HepG2 (cell line): ENCODE data around the gene CCDC88C. TPM values are rescaled to one million over a fixed set of nuclear protein-coding genes. Genes with fewer than 3 reads are reported as not detected.

Experiments used
- ATAC-seq: fragments of 200-7000 bp; cut with Tn5 transposase; 3 replicates; pipeline ENCODE4 v1.9.1; 2020; ENCODE audit warnings: mild to moderate bottlenecking, moderate library complexity
- BruUV-seq: library from RNA; stranded (reverse); fragments of 400-500 nt; replicated peaks from 2 replicates; lab custom pipeline; 2021; lab: Mats Ljungman, UMichigan
- CTCF ChIA-PET: fragments of 300-600 bp; formaldehyde crosslinking; extraction: SDS; loops from one replicate; lab custom pipeline; 2021; ENCODE audit warnings: low total read pairs, inconsistent platforms, low intra/inter-chr PET ratio; lab: Yijun Ruan, JAX
- POLR2A ChIA-PET: fragments of 350-600 bp; sonication (Branson Sonifier 250); formaldehyde crosslinking; loops from one replicate; lab custom pipeline; 2020; ENCODE audit warnings: antibody characterized with exemption, inconsistent platforms; lab: Yijun Ruan, JAX
- DNase-seq: peaks from one replicate; pipeline ENCODE4 v3.0.0-alpha.2; 2015; ENCODE audit warnings: low spot score
- FAIRE-seq: peaks from 3 replicates; lab custom pipeline; 2011; peaks lifted over from hg19 to GRCh38; lab: Jason Lieb, UNC
- H2AFZ ChIP-seq: one replicate; pipeline ENCODE4 v1.6.1; 2011; ENCODE audit warnings: low read length, inconsistent platforms
- H3K27ac ChIP-seq: fragments of 300-600 bp; 3 replicates; pipeline ENCODE4 v1.8.0; 2011; ENCODE audit warnings: mixed run types, mild to moderate bottlenecking, mixed read lengths, low read length, inconsistent platforms; ENCODE audit not compliant: insufficient read depth; ENCODE audit errors: extremely low read length
- H3K27me3 ChIP-seq, 2 experiments: fragments of 200-600 bp in 1 of 2; 2 replicates in 1 of 2; 3 replicates in 1 of 2; pipeline versions ENCODE4 v1.6.0 to v1.8.0; 2011; ENCODE audit warnings: low read length in 2 of 2, mild to moderate bottlenecking in 2 of 2, moderate library complexity in 2 of 2, inconsistent platforms in 1 of 2; ENCODE audit not compliant: insufficient read depth in 2 of 2, control insufficient read depth in 1 of 2
- H3K36me3 ChIP-seq, 2 experiments: fragments of 200-600 bp in 1 of 2; replicated peaks in 1 of 2; 2 replicates in 1 of 2; 3 replicates in 1 of 2; pipeline versions ENCODE4 v1.5.1 to v1.8.0; 2011; ENCODE audit warnings: low read length in 2 of 2, inconsistent platforms in 1 of 2; ENCODE audit not compliant: insufficient read depth in 2 of 2, control insufficient read depth in 1 of 2
- H3K4me1 ChIP-seq: 2 replicates; pipeline ENCODE4 v1.5.1; 2012; ENCODE audit warnings: low read length, inconsistent platforms; ENCODE audit not compliant: insufficient read depth
- H3K4me2 ChIP-seq: 2 replicates; pipeline ENCODE4 v1.6.0; 2011; ENCODE audit warnings: low read depth, low read length, inconsistent platforms
- H3K4me3 ChIP-seq, 3 experiments: fragments of 200-600 bp in 1 of 3; sonication (generic), shearing (Covaris generic) in 1 of 3; replicated peaks in 1 of 3; 2 replicates each; pipeline ENCODE4 v1.5.1; 2011 to 2016; ENCODE audit warnings: low read length in 3 of 3, inconsistent platforms in 2 of 3, low read depth in 2 of 3, mild to moderate bottlenecking in 2 of 3, control low read depth in 1 of 3, mixed read lengths in 1 of 3; ENCODE audit not compliant: insufficient read depth in 1 of 3
- H3K79me2 ChIP-seq: one replicate; pipeline ENCODE4 v1.6.1; 2011; ENCODE audit warnings: low read length, inconsistent platforms; ENCODE audit not compliant: insufficient read depth
- H3K9ac ChIP-seq: 2 replicates; pipeline ENCODE4 v1.6.0; 2011; ENCODE audit warnings: mild to moderate bottlenecking, low read depth, low read length, inconsistent platforms; ENCODE audit not compliant: insufficient read depth
- H3K9me3 ChIP-seq: 2 replicates; pipeline ENCODE4 v1.5.1; 2012; ENCODE audit warnings: mild to moderate bottlenecking, low read length
- H4K20me1 ChIP-seq: 2 replicates; pipeline ENCODE4 v1.6.0; 2011; ENCODE audit warnings: inconsistent platforms, mild to moderate bottlenecking, low read length, moderate library complexity; ENCODE audit not compliant: insufficient read depth
- FOXC1 ChIP-seq: sonication (generic); formaldehyde crosslinking; IDR thresholded peaks from 2 replicates; pipeline ENCODE4 v1.8.0; 2022; ENCODE audit warnings: mild to moderate bottlenecking, missing genetic modification reagents, borderline replicate concordance
- HHEX ChIP-seq: IDR thresholded peaks from 2 replicates; pipeline ENCODE4 v1.6.1; 2016; ENCODE audit warnings: control low read depth
- HOXA5 ChIP-seq: sonication (generic); formaldehyde crosslinking; IDR thresholded peaks from 2 replicates; pipeline ENCODE4 v1.4.0; 2020; ENCODE audit warnings: missing genetic modification reagents
- JUN ChIP-seq: sonication (generic); formaldehyde crosslinking; IDR thresholded peaks from 2 replicates; pipeline ENCODE4 v1.4.0; 2020; ENCODE audit warnings: mild to moderate bottlenecking, missing genetic modification reagents
- KLF15 ChIP-seq: sonication (generic); formaldehyde crosslinking; IDR thresholded peaks from 2 replicates; pipeline ENCODE4 v1.8.1; 2023; ENCODE audit warnings: borderline replicate concordance, mild to moderate bottlenecking, inconsistent platforms, missing genetic modification reagents, mixed read lengths
- LCORL ChIP-seq, 2 experiments: fragments of 450-650 bp in 1 of 2; sonication (generic) in 1 of 2; formaldehyde crosslinking in 1 of 2; IDR thresholded peaks; 2 replicates each; pipeline versions ENCODE4 v1.5.0 to v1.6.1; 2017 to 2020; ENCODE audit warnings: antibody characterized with exemption in 1 of 2, missing genetic modification reagents in 1 of 2
- NFKBIZ ChIP-seq: IDR thresholded peaks from 2 replicates; pipeline ENCODE4 v1.6.1; 2018; ENCODE audit warnings: missing genetic modification reagents, missing compliant biosample characterization
- REPIN1 ChIP-seq: sonication (generic); formaldehyde crosslinking; IDR thresholded peaks from 2 replicates; pipeline ENCODE4 v1.8.0; 2022; ENCODE audit warnings: missing genetic modification reagents, low read depth, mild to moderate bottlenecking, borderline replicate concordance
- SIN3A ChIP-seq: IDR thresholded peaks from 2 replicates; pipeline ENCODE4 v1.6.1; 2011; ENCODE audit warnings: low read depth, mild to moderate bottlenecking, control low read depth, low read length, borderline replicate concordance
- SIX4 ChIP-seq: sonication (generic); formaldehyde crosslinking; IDR thresholded peaks from 2 replicates; pipeline ENCODE4 v1.4.0; 2020; ENCODE audit warnings: missing genetic modification reagents
- TAF1 ChIP-seq: sonication (generic); formaldehyde crosslinking; IDR thresholded peaks from 2 replicates; pipeline ENCODE4 v1.4.0; 2020; ENCODE audit warnings: missing genetic modification reagents
- U2AF1 ChIP-seq: fragments of 200-400 bp; formaldehyde crosslinking; optimal IDR thresholded peaks from 2 replicates; pipeline ENCODE3; 2017; ENCODE audit warnings: mild to moderate bottlenecking, low read depth, low read length
- ZBTB3 ChIP-seq: sonication (generic); formaldehyde crosslinking; IDR thresholded peaks from 2 replicates; pipeline ENCODE4 v1.4.0; 2020; ENCODE audit warnings: low read depth, mild to moderate bottlenecking, moderate library complexity, missing genetic modification reagents, borderline replicate concordance
- ZNF121 ChIP-seq: sonication (generic); formaldehyde crosslinking; IDR thresholded peaks from 2 replicates; pipeline ENCODE4 v1.5.0; 2020; ENCODE audit warnings: mild to moderate bottlenecking, missing genetic modification reagents
- ZNF556 ChIP-seq: sonication (generic); formaldehyde crosslinking; IDR thresholded peaks from 2 replicates; pipeline ENCODE4 v1.4.0; 2020; ENCODE audit warnings: mild to moderate bottlenecking, missing genetic modification reagents, borderline replicate concordance
- ZNF570 ChIP-seq: sonication (generic); formaldehyde crosslinking; IDR thresholded peaks from 2 replicates; pipeline ENCODE4 v1.4.0; 2020; ENCODE audit warnings: mild to moderate bottlenecking, missing genetic modification reagents, borderline replicate concordance
- ZNF775 ChIP-seq: sonication (generic); formaldehyde crosslinking; IDR thresholded peaks from 2 replicates; pipeline ENCODE4 v1.4.0; 2020; ENCODE audit warnings: missing genetic modification reagents, mild to moderate bottlenecking, moderate library complexity, borderline replicate concordance
- ZNF782 ChIP-seq: sonication (generic); formaldehyde crosslinking; IDR thresholded peaks from 2 replicates; pipeline ENCODE4 v1.4.0; 2020; ENCODE audit warnings: missing genetic modification reagents, mild to moderate bottlenecking, borderline replicate concordance
- WGBS: methylation state at CpG from one replicate; pipeline ENCODE4 v1.1.6; 2017; ENCODE audit warnings: low lambda C conversion rate; 5-methylcytosine and 5-hydroxymethylcytosine counted together
- in situ Hi-C: cut with HindIII; loops from 2 replicates; pipeline ENCODE4 v1.10.0; 2017; ENCODE audit warnings: low pct_unique_long_range_greater_than_20kb; ENCODE audit not compliant: extremely low pct_ligation_motif_present
- intact Hi-C: fragments of 100-400 bp; cut with micrococcal nuclease; formaldehyde crosslinking; loops from one replicate; pipeline ENCODE4 v1.10.0; 2022; ENCODE audit not compliant: unreplicated experiment
- polyA plus RNA-seq, 8 experiments: library from polyadenylated mRNA; depleted of rRNA in 3 of 8; stranded (reverse) in 7 of 8; unstranded in 1 of 8; fragments of >200 nt; fragmentation: Illumina TruSeq in 4 of 8; extraction: Trizol in 4 of 8; gene quantifications; 2 replicates each; pipeline versions ENCODE4 v1.2.1 to v1.2.3, GENCODE V29; 2011 to 2016; ENCODE audit warnings: low read depth in 4 of 8, missing spikeins in 1 of 8, mixed read lengths in 1 of 8; ENCODE audit not compliant: insufficient read depth in 1 of 8
- total RNA-seq, 5 experiments: library from RNA; depleted of rRNA; stranded (reverse); fragments of >200 nt; fragmentation: Illumina TruSeq; extraction: Trizol; gene quantifications; 2 replicates each; pipeline ENCODE4 v1.2.3, GENCODE V29; 2016; ENCODE audit warnings: low read depth in 1 of 5
- TF ChIP-seq, protein P1 (sequence below): sonication (generic); formaldehyde crosslinking; IDR thresholded peaks from 2 replicates; pipeline ENCODE4 v1.8.0; 2022; ENCODE audit warnings: mild to moderate bottlenecking, missing genetic modification reagents; ENCODE audit not compliant: insufficient replicate concordance
- TF ChIP-seq, protein P2 (sequence below): sonication (generic); formaldehyde crosslinking; IDR thresholded peaks from 2 replicates; pipeline ENCODE4 v1.4.0; 2020; ENCODE audit warnings: mild to moderate bottlenecking, low read depth, missing genetic modification reagents
- TF ChIP-seq, protein P3 (sequence below): sonication (generic); formaldehyde crosslinking; IDR thresholded peaks from 2 replicates; pipeline ENCODE4 v1.4.0; 2020; ENCODE audit warnings: low read depth, mild to moderate bottlenecking, missing genetic modification reagents

CCDC88C gene
- total and polyA plus RNA-seq, 2 of the 13 experiments (the other 11 are each of a cell fraction or from before 2014, with no cell fraction given) = 3.6 to 11.7 TPM

DNA sequence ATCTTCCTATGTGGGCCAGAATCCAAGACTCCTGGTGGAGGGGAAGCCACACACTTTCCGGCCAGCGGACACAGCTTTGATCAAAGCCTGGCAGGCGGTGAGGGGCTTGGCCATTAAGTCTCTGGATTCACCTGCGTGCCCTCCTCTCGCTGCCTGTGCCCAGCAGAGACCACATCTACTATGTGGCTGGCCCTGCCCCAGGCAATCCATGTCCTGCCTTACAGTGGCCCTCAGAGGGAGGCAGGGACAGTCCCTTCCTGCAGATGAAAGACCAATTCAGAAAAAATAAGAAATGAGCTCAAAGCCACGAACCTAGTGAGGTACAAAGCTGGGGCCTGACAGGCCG is 90.4 kb downstream of the CCDC88C start (continued):
- no peak for TF ChIP-seq SIX4 (CRISPR knock-in tag)
- TF ChIP-seq, protein P1, sequence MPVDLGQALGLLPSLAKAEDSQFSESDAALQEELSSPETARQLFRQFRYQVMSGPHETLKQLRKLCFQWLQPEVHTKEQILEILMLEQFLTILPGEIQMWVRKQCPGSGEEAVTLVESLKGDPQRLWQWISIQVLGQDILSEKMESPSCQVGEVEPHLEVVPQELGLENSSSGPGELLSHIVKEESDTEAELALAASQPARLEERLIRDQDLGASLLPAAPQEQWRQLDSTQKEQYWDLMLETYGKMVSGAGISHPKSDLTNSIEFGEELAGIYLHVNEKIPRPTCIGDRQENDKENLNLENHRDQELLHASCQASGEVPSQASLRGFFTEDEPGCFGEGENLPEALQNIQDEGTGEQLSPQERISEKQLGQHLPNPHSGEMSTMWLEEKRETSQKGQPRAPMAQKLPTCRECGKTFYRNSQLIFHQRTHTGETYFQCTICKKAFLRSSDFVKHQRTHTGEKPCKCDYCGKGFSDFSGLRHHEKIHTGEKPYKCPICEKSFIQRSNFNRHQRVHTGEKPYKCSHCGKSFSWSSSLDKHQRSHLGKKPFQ (CRISPR knock-in tag) = no peak
- TF ChIP-seq NFKBIZ (CRISPR knock-in tag) = no peak

DNA sequence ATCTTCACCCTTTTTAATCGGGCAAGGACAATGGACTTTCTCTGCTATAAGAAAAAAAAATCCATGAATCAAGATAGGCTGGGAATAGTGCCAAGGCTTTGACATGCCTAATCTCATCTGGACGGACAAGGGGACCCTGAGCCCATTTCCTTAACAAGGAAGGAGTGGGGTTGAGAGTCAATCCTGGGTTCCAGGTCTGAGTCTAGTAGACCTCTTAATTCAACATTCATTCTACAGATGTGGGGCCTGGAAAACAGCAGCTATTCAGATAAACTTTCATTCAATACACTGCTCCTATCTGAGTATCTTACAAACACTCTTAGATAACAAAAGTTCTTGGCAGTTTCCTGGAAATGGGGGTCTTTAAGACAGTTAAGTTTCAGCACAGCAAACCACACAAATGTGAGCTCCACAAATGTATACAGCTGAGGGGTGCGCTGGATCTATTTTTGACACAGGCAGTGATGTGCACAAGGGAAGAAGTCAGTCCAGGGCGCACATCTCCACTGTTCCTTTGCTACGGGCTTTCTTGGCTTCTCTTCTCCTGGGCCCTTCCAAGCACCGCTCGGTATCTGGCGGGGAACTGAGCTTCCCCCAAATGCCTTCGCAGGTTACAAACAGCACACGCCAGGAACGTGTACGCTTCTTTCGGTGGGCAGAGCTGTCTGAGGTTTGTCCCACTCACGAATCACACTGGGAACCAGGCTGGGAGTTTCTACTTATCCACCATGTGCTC is 90.9 kb downstream of the CCDC88C start:
- no peaks in the 10 kb centered on the region for H3K79me2 ChIP-seq
- H3K9ac ChIP-seq = no peak overlapping the region
- H3K4me3 ChIP-seq = no peak overlapping the region
- no peak overlapping the region for H2AFZ ChIP-seq
- intact Hi-C loops = no loop called here
- H4K20me1 ChIP-seq = no peaks in the 10 kb centered on the region
- ChIA-PET POLR2A (no interaction called here), CTCF (no interaction called here)
- no peak for DNase-seq
- no peak overlapping the region for H3K4me2 ChIP-seq
- H3K4me1 ChIP-seq = peaks cover 12% of the 10 kb centered on the region
- H3K27me3 ChIP-seq = no peaks in the 10 kb centered on the region
- no peak for FAIRE-seq
- BruUV-seq = no TSS peak
- H3K36me3 ChIP-seq = peaks cover 9 to 22% of the 10 kb centered on the region in 2 experiments
- ATAC-seq = no peak
- no peaks in the 10 kb centered on the region for H3K9me3 ChIP-seq
- H3K27ac ChIP-seq = no peak overlapping the region
- in situ Hi-C loops = loop anchor here (5.0 kb wide), 1 partner anchor 96 kb away; no protein-coding TSS in a partner anchor
- WGBS = 98% methylated on average over 10 of the region's 14 CpGs
- TF ChIP-seq ZNF775 = no peak
- no peak for TF ChIP-seq ZNF556 (CRISPR knock-in tag)
- no peak for TF ChIP-seq ZNF570 (CRISPR knock-in tag)
- TF ChIP-seq JUN (CRISPR knock-in tag) = no peak
- no peak for TF ChIP-seq FOXC1 (CRISPR knock-in tag)
- no peak for TF ChIP-seq ZNF782 (CRISPR knock-in tag)
- no peak for TF ChIP-seq HHEX (CRISPR knock-in tag)
- TF ChIP-seq TAF1 (CRISPR knock-in tag) = no peak
- no peak for TF ChIP-seq ZBTB3 (CRISPR knock-in tag)
- TF ChIP-seq SIN3A = no peak
- TF ChIP-seq ZNF121 (CRISPR knock-in tag) = no peak
- TF ChIP-seq HOXA5 (CRISPR knock-in tag) = no peak
- TF ChIP-seq, protein P2, sequence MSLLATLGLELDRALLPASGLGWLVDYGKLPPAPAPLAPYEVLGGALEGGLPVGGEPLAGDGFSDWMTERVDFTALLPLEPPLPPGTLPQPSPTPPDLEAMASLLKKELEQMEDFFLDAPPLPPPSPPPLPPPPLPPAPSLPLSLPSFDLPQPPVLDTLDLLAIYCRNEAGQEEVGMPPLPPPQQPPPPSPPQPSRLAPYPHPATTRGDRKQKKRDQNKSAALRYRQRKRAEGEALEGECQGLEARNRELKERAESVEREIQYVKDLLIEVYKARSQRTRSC (CRISPR knock-in tag) = no peak
- no peak for TF ChIP-seq U2AF1
- no peak for TF ChIP-seq KLF15 (CRISPR knock-in tag)
- TF ChIP-seq, protein P3, sequence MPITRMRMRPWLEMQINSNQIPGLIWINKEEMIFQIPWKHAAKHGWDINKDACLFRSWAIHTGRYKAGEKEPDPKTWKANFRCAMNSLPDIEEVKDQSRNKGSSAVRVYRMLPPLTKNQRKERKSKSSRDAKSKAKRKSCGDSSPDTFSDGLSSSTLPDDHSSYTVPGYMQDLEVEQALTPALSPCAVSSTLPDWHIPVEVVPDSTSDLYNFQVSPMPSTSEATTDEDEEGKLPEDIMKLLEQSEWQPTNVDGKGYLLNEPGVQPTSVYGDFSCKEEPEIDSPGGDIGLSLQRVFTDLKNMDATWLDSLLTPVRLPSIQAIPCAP = no peak
- no peak for TF ChIP-seq REPIN1 (CRISPR knock-in tag)
- TF ChIP-seq LCORL (IDR thresholded peaks at IDR 0.05) = no peak
- no peak for TF ChIP-seq LCORL (CRISPR knock-in tag; IDR thresholded peaks at IDR 0.05)
